ENCODE measurements around the gene COBLL1. TPM values are rescaled to one million over a fixed set of nuclear protein-coding genes. Genes with fewer than 3 reads are reported as not detected.

The COBLL1 gene
- total and polyA plus RNA-seq, 3 experiments from 2014 or later, result not detected

DNA sequence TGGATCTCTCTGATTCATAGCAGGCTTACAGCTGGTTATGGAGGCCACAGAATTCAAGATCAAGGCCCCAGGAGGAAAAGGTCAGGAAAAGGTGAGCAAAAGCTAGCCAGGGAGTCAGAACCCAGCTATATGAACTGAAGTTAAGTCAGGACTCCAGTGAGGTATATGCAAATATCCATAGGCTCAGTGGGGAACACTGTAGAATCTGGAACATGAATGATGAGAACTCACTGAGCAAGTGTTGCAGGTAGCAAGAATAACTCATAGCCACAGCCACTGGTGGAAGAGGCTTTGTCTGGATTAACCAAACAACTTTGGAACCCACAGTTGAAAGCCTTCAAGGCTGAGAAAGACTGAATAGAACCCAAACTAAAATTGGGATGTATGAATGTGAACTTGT is 24.7 kb downstream of the COBLL1 start:
- Histone ChIP-seq H3K27me3 (ENCODE audit: insufficient read depth, low read length, poor library complexity, severe bottlenecking) (no peaks in the 10 kb centered on the region), H3K9me3 (ENCODE audit: low read length) (no peaks in the 10 kb centered on the region), H3K27ac (ENCODE audit: low read depth, low read length) (no peak overlapping the region), H3K36me3 (ENCODE audit: insufficient read depth, low read length) (no peaks in the 10 kb centered on the region), H3K4me1 (ENCODE audit: insufficient read depth, low read length) (no peaks in the 10 kb centered on the region), H3K4me3 (ENCODE audit: low read length) (no peak overlapping the region)
- peaks cover 0 to 8% (median 2%) of the 10 kb centered on the region in 5 donors for H3K9me3 Mint-ChIP-seq
- H3K4me3 Mint-ChIP-seq, result no peak overlapping the region
- CTCF ChIA-PET, result no interaction called here
- DNase-seq, result no peak
- POLR2A ChIA-PET, result no interaction called here
- H3K27ac Mint-ChIP-seq, result no peak overlapping the region
- no peaks in the 10 kb centered on the region for H3K36me3 Mint-ChIP-seq
- H3K27me3 Mint-ChIP-seq, result no peaks in the 10 kb centered on the region
- H3K4me1 Mint-ChIP-seq, result no peaks in the 10 kb centered on the region

DNA sequence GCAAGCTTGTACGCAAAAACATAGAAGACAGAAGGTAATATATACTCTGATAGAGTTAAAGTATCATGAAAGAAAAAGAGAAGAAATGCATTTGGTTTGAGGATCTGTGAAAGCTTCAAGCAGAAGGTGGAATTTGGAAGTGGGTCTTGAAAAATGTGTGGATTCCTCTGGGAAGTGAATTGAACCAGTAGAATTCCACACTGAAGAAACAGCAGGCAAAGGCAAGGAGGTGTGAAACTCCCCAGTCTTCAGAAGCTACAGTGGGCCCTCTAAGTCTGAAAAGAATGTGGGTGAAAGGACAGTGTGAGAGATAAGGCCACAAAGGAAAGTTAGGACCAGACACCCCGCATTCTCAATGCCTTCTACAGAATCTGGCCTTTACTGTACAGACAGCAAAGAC is 25.6 kb downstream of the COBLL1 start:
- H3K4me1 Mint-ChIP-seq, result no peaks in the 10 kb centered on the region

DNA sequence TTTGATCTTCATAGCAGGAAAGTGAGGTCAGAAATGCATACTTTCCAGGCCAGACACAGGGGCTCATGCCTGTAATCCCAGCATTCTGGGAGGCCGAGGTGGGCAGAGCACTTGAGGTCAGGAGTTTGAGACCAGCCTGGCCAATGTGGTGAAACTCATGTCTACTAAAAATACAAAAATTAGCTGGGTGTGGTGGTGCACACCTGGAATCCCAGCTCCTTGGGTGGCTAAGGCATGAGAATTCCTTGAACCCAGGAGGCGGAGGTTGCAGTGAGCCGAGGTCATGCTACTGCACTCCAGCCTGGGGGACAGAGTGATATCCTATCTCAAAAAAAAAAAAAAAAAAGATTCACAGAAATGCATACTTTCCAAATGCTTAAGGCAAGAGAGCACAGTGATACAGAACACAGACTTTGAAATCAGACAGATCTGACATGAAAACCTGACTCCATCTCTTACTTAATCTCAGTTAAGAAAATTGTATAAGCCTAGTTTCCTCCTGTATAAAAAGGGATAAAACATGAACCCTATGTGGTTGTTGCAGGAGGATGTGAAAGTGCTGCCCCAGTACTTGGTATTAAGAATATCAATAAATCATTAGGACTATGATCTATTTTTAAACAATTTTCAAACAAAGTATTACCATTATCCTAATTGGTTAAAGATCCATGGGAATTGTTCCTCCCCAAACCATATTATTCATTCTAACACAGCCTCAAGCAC is 26.4 kb downstream of the COBLL1 start:
- H3K4me3 Mint-ChIP-seq, result no peak overlapping the region
- no peaks in the 10 kb centered on the region for H3K27me3 Mint-ChIP-seq

More for the DNA sequence above, 25.6 kb downstream of the COBLL1 start:
- POLR2A ChIA-PET, result no interaction called here
- no peak for DNase-seq
- CTCF ChIA-PET, result no interaction called here
- Histone ChIP-seq H3K9me3 (ENCODE audit: low read length) (no peaks in the 10 kb centered on the region), H3K4me3 (ENCODE audit: low read length) (no peak overlapping the region), H3K27me3 (ENCODE audit: insufficient read depth, low read length, poor library complexity, severe bottlenecking) (no peaks in the 10 kb centered on the region), H3K27ac (ENCODE audit: low read depth, low read length) (no peak overlapping the region), H3K4me1 (ENCODE audit: insufficient read depth, low read length) (no peaks in the 10 kb centered on the region), H3K36me3 (ENCODE audit: insufficient read depth, low read length) (no peaks in the 10 kb centered on the region)
- no peak overlapping the region for H3K27ac Mint-ChIP-seq
- H3K36me3 Mint-ChIP-seq, result no peaks in the 10 kb centered on the region
- no peaks in the 10 kb centered on the region for H3K27me3 Mint-ChIP-seq
- no peak overlapping the region for H3K4me3 Mint-ChIP-seq
- H3K9me3 Mint-ChIP-seq, result peaks cover 0 to 10% (median 2%) of the 10 kb centered on the region in 5 donors

DNA sequence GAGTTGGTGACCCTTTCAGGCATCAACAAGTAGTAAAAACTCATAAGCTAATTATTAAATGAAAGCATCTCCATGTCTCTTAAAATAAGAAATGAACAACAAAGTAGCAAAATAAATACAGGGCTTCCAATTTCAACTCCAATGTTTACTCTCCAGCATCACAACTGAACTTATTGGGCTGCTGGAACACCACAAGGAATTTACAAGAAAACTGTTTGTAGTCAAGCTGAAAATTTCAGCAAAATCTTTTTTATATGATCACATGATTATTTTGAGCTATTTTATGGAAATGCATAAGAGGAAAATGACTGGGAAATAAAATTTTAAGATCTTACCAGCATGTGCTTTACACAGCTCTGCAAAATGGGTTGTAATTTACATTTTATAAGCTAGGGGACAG is 28.1 kb downstream of the COBLL1 start:
- H3K4me1 Mint-ChIP-seq, result no peaks in the 10 kb centered on the region
- Histone ChIP-seq H3K36me3 (ENCODE audit: insufficient read depth, low read length) (no peaks in the 10 kb centered on the region), H3K9me3 (ENCODE audit: low read length) (no peaks in the 10 kb centered on the region), H3K4me1 (ENCODE audit: insufficient read depth, low read length) (no peaks in the 10 kb centered on the region), H3K27ac (ENCODE audit: low read depth, low read length) (no peak overlapping the region), H3K27me3 (ENCODE audit: insufficient read depth, low read length, poor library complexity, severe bottlenecking) (no peaks in the 10 kb centered on the region), H3K4me3 (ENCODE audit: low read length) (no peak overlapping the region)
- no peak for DNase-seq
- ChIA-PET POLR2A (no interaction called here), CTCF (no interaction called here)
- H3K4me3 Mint-ChIP-seq, result no peak overlapping the region
- no peaks in the 10 kb centered on the region for H3K36me3 Mint-ChIP-seq
- no peak overlapping the region for H3K27ac Mint-ChIP-seq
- H3K9me3 Mint-ChIP-seq, result peaks cover 0 to 7% (median 0%) of the 10 kb centered on the region in 5 donors
- H3K27me3 Mint-ChIP-seq, result no peaks in the 10 kb centered on the region

More for the DNA sequence above, 26.4 kb downstream of the COBLL1 start:
- no peaks in the 10 kb centered on the region for H3K36me3 ChIP-seq (ENCODE audit: insufficient read depth, low read length)
- H3K27ac Mint-ChIP-seq, result no peak overlapping the region
- H3K9me3 Mint-ChIP-seq, result peaks cover 0 to 14% (median 2%) of the 10 kb centered on the region in 5 donors
- no peak for DNase-seq
- no peaks in the 10 kb centered on the region for H3K4me1 Mint-ChIP-seq
- POLR2A ChIA-PET, result no interaction called here
- H3K9me3 ChIP-seq (ENCODE audit: low read length), result no peaks in the 10 kb centered on the region
- H3K27me3 ChIP-seq (ENCODE audit: insufficient read depth, low read length, poor library complexity, severe bottlenecking), result no peaks in the 10 kb centered on the region
- no peaks in the 10 kb centered on the region for H3K4me1 ChIP-seq (ENCODE audit: insufficient read depth, low read length)
- no peak overlapping the region for H3K27ac ChIP-seq (ENCODE audit: low read depth, low read length)
- H3K36me3 Mint-ChIP-seq, result no peaks in the 10 kb centered on the region
- H3K4me3 ChIP-seq (ENCODE audit: low read length), result no peak overlapping the region
- CTCF ChIA-PET, result no interaction called here

DNA sequence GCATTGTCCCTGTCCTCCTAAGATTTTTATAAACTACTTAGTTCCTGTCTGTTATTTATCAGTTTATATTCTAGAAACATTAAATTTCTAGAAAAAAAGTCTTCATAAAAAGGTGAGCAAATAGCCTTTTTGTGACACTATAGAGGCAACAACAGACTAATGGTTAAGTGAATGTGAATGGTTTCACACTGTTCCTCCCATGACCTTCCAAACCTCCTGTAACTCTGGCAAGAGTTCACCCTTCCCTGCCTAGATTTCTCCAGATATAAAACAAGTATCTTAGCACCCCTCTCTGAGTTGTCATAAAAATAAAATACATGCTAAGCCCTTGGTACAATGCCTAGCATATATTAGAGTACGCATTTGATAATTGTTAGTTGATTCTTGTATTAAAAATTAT is 29.2 kb downstream of the COBLL1 start:
- ChIA-PET CTCF (no interaction called here), POLR2A (no interaction called here)
- Mint-ChIP-seq H3K27me3 (no peaks in the 10 kb centered on the region), H3K4me3 (no peak overlapping the region), H3K27ac (no peak overlapping the region), H3K36me3 (no peaks in the 10 kb centered on the region), H3K9me3 (peaks cover 0 to 7% (median 0%) of the 10 kb centered on the region in 5 donors), H3K4me1 (no peaks in the 10 kb centered on the region)
- Histone ChIP-seq H3K4me1 (ENCODE audit: insufficient read depth, low read length) (no peaks in the 10 kb centered on the region), H3K9me3 (ENCODE audit: low read length) (no peaks in the 10 kb centered on the region), H3K4me3 (ENCODE audit: low read length) (no peak overlapping the region), H3K36me3 (ENCODE audit: insufficient read depth, low read length) (no peaks in the 10 kb centered on the region), H3K27ac (ENCODE audit: low read depth, low read length) (no peak overlapping the region), H3K27me3 (ENCODE audit: insufficient read depth, low read length, poor library complexity, severe bottlenecking) (no peaks in the 10 kb centered on the region)
- DNase-seq, result no peak

DNA sequence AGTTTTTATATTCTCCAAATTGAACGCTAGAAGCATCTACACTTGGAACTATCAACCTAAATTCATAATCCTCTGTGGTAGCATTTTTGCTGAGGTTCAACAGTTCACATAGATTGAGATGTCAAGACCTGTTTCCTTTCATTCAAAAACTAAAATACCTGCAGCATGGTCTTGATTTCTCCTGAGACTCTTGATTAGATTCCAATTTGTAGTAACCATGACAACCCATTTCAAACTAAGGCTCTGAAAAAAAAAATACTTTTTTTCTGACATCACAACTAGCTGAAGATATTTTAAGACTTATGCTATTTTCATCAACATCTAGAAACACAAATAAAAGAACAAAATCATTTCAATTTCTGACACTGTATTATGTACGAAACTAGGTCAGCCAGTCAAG is 29.8 kb downstream of the COBLL1 start:
- POLR2A ChIA-PET, result no interaction called here
- H3K27me3 ChIP-seq (ENCODE audit: insufficient read depth, low read length, poor library complexity, severe bottlenecking), result no peaks in the 10 kb centered on the region
- no peak for DNase-seq
- no peaks in the 10 kb centered on the region for H3K27me3 Mint-ChIP-seq
- no peak overlapping the region for H3K4me3 ChIP-seq (ENCODE audit: low read length)
- H3K9me3 Mint-ChIP-seq, result peaks cover 0 to 7% (median 0%) of the 10 kb centered on the region in 5 donors
- no peak overlapping the region for H3K27ac ChIP-seq (ENCODE audit: low read depth, low read length)
- H3K9me3 ChIP-seq (ENCODE audit: low read length), result no peaks in the 10 kb centered on the region
- H3K4me1 ChIP-seq (ENCODE audit: insufficient read depth, low read length), result no peaks in the 10 kb centered on the region
- H3K36me3 Mint-ChIP-seq, result no peaks in the 10 kb centered on the region
- CTCF ChIA-PET, result no interaction called here
- H3K4me1 Mint-ChIP-seq, result no peaks in the 10 kb centered on the region
- H3K4me3 Mint-ChIP-seq, result no peak overlapping the region
- H3K27ac Mint-ChIP-seq, result no peak overlapping the region
- H3K36me3 ChIP-seq (ENCODE audit: insufficient read depth, low read length), result no peaks in the 10 kb centered on the region

DNA sequence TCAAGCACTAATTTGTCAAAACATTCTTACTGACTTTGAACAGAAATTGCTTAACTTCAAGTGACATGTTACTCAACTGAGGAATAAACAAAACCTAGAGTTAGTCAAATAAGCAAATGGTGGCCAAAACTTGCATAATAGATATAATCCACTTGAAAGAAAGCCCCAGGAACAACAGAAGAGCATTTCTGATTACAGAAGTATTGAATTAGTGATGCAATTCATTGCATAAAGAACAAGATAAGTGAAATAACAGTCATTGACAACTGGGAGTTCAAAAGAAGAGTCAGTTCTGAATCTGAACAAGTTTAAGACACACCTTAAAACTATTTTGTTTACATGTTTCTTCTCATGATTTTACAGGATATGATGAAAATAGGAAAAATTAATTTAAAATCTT is 30.8 kb downstream of the COBLL1 start:
- POLR2A ChIA-PET, result no interaction called here

DNA sequence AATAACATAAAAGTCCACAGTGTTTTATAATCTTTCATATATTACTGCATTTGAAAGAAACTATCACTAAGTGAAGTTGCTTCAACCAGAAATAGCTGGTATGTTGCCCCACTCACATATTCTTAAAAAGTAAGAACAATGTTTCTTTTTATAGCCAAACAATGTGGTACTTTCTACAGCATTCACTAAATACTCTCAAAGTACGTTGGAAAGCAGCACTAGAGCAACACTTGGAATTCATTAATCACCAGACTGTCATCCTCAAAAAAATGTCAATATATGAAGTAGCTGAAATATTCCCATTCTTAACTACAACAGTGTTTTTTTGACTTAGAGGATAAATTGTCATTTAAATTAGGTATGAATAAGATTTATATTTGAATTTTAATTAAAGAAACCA is 32.8 kb downstream of the COBLL1 start:
- ChIA-PET CTCF (no interaction called here), POLR2A (no interaction called here)
- no peak for DNase-seq
- Mint-ChIP-seq H3K4me3 (no peak overlapping the region), H3K27ac (no peak overlapping the region), H3K36me3 (no peaks in the 10 kb centered on the region), H3K4me1 (no peaks in the 10 kb centered on the region), H3K9me3 (peaks cover 0 to 7% (median under 1%) of the 10 kb centered on the region in 5 donors), H3K27me3 (no peaks in the 10 kb centered on the region)
- H3K4me1 ChIP-seq (ENCODE audit: insufficient read depth, low read length), result no peaks in the 10 kb centered on the region
- H3K27me3 ChIP-seq (ENCODE audit: insufficient read depth, low read length, poor library complexity, severe bottlenecking), result no peaks in the 10 kb centered on the region
- H3K27ac ChIP-seq (ENCODE audit: low read depth, low read length), result no peak overlapping the region
- no peak overlapping the region for H3K4me3 ChIP-seq (ENCODE audit: low read length)
- H3K9me3 ChIP-seq (ENCODE audit: low read length), result no peaks in the 10 kb centered on the region
- no peaks in the 10 kb centered on the region for H3K36me3 ChIP-seq (ENCODE audit: insufficient read depth, low read length)

More for the DNA sequence above, 30.8 kb downstream of the COBLL1 start:
- no peak for DNase-seq
- no peaks in the 10 kb centered on the region for H3K4me1 ChIP-seq (ENCODE audit: insufficient read depth, low read length)
- H3K27ac ChIP-seq (ENCODE audit: low read depth, low read length), result no peak overlapping the region
- Mint-ChIP-seq H3K9me3 (peaks cover 0 to 7% (median 0%) of the 10 kb centered on the region in 5 donors), H3K36me3 (no peaks in the 10 kb centered on the region), H3K4me1 (no peaks in the 10 kb centered on the region), H3K4me3 (no peak overlapping the region), H3K27me3 (no peaks in the 10 kb centered on the region), H3K27ac (no peak overlapping the region)
- CTCF ChIA-PET, result no interaction called here
- H3K27me3 ChIP-seq (ENCODE audit: insufficient read depth, low read length, poor library complexity, severe bottlenecking), result no peaks in the 10 kb centered on the region
- no peaks in the 10 kb centered on the region for H3K36me3 ChIP-seq (ENCODE audit: insufficient read depth, low read length)
- H3K9me3 ChIP-seq (ENCODE audit: low read length), result no peaks in the 10 kb centered on the region
- no peak overlapping the region for H3K4me3 ChIP-seq (ENCODE audit: low read length)

All from CD8-positive, alpha-beta memory T cell (primary cell).